Measurements from ENCODE around the gene NEUROD2. TPM values are rescaled to one million over a fixed set of nuclear protein-coding genes. Genes with fewer than 3 reads are reported as not detected.
"Not testable (repeated sequence)": the region's sequence is repeated elsewhere in the genome, so short reads cannot be mapped to it uniquely, and the experiment has no call there.

Gene NEUROD2
- total RNA-seq, 1 experiment from 2014 or later: not detected

DNA sequence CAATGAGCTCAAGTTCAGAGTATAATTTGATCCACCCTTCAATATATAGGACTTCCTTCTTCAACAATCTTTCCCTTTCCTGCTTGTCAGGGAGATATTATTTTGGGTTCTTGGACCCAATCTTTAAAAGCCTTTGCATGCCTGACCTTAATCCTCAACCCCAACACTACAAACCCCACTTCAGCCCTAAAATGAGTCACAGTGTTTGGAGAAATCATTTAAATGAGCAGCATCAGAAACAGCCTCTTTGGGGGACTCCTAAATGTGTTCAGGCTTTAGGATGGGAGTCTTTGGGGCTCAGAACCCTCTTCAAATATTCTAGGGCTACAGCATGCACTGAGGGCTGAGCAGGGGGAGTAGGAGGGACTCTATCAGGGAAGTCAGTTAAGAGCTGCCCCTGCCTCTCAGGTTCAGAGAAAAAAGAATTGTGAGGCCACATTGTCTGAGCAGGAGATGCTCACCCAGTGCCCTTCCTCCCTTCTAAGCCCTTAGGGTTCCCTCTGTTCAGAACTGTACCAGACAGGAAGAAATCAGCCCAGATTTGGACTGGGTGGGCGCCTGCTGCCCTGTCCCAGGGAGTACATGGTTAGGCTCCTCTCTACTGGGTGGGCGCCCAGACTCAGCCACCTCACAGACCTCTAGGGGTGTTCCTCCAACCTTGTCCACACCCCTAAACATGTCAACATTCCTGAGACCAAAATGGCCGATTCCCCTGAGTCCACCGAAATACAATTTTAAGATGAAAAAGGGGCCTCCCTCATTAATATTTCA is 5.0 kb downstream of the NEUROD2 start:
- no peak for DNase-seq (ENCODE audit: low read depth)

GRCh38 chr17:39601758-39602532 is 5.8 kb downstream of the NEUROD2 start:
- no peak for DNase-seq (ENCODE audit: low read depth)

GRCh38 chr17:39600997-39601597 is 6.6 kb downstream of the NEUROD2 start:
- DNase-seq (ENCODE audit: low read depth): no peak

DNA sequence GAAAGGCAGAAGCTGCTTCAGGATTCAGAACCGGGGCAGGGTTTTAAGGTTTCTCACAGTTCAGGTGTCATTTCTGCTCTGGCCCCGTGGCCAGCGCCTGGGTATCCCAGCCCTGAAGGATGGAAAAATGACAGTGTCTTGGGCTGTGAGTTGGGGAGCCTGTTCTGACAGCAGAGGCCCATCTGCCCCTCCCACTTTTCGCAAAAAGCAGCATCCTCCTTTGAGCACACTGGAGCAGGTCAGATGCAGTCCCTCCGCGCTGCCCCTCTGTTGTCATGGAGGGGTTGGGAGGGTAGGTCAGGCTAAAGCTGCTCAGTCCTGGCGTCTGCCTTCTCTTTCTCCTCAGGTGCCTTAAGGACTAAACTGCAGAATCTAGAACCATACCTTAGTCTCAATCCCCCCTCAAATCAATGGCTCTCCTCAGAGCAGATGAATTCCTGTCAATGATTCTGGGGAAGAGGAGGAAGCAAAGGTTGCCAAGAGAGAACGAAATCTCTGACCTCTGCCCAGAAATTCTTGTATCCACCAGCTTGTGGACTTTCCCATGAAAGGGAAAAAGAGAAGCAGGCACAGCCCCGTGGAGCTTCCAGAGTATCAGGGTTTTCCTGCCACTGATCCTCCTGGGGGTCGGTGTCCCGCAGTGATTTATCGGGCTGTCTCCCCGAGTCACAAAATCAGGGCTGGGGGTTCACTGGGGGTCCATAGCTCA is 7.3 kb downstream of the NEUROD2 start:
- no peak for DNase-seq (ENCODE audit: low read depth)

GRCh38 chr17:39599665-39600231 is 8.0 kb downstream of the NEUROD2 start:
- no peak for DNase-seq (ENCODE audit: low read depth)

DNA sequence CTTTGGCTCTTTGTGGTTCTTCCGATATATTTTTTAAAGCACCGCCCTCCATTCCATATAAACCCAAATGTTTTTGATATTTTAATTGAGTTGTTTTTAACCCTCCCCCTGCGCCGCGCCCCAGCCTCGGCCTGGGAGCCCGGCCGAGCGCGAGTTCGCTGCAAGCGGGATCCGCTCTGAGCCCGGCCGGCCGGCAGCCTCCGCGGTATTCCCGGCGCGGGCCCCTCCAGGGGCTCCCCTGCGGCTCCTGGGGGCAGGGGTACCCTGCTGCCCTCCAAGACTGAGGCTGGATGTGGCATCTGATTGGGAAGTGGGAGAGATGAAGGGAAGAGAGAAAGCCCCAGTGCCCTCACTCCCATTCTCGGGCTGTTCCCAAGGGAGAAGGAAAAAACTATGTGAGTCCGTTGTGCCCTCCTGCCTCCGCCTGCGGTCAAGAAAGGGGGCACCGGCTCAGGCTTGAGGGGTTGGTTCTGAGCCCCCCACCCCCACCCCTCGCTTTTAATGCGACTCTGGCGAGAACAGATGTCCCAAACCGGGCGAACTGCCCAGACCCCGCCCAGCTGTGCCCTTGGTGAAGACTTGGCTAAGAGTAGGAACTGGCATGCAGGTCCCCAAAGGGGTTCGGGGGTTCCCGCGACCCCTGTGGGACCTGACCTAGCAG is 8.6 kb downstream of the NEUROD2 start:
- DNase-seq (ENCODE audit: low read depth): no peak

DNA sequence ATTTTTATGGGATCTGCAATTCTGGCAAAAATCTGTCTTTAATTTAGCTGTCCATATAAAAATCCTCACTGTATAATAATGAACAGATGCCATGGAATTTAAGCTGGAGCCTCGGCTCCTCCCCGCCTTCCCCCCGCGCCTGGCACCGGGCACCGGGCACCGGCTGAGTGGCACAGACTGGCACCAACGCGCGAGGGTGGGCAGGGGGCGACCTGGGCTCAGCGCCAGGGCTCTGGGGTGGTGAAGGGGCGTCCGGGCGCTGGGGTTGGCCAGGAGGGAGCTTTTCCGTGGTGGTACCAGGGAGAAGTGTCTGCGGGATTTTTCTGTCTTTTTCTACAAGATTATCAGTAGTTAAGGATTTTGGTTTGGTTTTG is 9.1 kb downstream of the NEUROD2 start:
- DNase-seq (ENCODE audit: low read depth): no peak

- no peak for DNase-seq (ENCODE audit: low read depth)
Observed at GRCh38 chr17:39598047-39598481, 9.7 kb downstream of the NEUROD2 start.

- DNase-seq (ENCODE audit: low read depth): no peak
Observed at GRCh38 chr17:39597372-39598046, 10.2 kb downstream of the NEUROD2 start.

GRCh38 chr17:39596543-39597267 is 11.0 kb downstream of the NEUROD2 start:
- DNase-seq (ENCODE audit: low read depth): no peak

- DNase-seq (ENCODE audit: low read depth): no peak
Observed at GRCh38 chr17:39595928-39596510, 11.7 kb downstream of the NEUROD2 start.

- DNase-seq (ENCODE audit: low read depth): no peak
Observed at GRCh38 chr17:39595294-39595693, 12.4 kb downstream of the NEUROD2 start.

GRCh38 chr17:39593371-39593770 is 14.3 kb downstream of the NEUROD2 start:
- DNase-seq (ENCODE audit: low read depth): no peak

DNA sequence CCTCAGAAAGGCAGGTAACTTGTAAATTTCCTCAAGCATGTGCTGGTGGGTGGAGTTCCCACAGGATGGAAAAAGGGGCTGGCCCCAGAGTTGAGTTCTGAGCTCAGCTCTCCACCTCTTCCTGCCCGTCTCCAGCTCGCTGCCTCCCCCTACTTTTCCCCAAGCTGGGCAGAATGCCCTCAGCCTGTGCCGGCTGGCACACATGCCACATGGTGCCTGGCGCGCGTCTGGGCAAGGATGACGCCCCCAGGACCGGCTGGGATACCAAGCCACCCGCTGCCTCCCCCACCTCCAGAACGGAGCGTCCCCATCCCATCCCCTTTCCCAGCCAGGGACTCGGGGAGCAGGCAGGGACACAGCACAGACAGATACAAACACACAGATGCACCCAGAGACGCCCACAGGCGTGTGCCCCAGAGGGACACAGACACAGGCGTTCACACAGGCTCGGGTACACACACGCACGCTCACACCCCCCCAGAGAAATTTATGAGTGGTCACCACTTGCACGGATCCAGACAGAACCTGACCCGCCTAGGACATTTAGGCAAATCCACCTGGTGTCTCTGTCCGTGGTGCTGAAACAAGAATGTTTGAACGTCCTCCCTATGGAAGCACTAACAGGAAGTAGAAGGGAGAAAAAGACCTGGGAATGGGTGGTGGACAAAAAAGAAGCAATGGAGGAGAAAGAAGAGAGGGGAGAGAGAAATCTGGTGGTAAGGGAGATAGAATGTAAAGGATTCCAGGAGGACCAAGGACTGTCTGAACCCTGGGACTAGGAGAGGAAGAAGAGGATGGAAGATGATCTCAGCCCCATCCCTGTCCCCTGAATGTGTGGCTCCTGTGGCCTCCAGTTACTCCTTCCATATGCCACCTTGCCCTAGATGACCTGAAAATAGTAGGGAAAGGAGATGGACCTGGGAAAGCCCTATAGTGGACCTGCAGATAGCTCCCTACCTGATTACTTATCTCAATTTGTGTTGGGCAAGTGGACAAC is 15.5 kb downstream of the NEUROD2 start:
- peak; percentile 13 for DNase-seq (ENCODE audit: low read depth)

GRCh38 chr17:39590180-39590579 is 17.5 kb downstream of the NEUROD2 start:
- DNase-seq (ENCODE audit: low read depth): not testable (repeated sequence)

DNA sequence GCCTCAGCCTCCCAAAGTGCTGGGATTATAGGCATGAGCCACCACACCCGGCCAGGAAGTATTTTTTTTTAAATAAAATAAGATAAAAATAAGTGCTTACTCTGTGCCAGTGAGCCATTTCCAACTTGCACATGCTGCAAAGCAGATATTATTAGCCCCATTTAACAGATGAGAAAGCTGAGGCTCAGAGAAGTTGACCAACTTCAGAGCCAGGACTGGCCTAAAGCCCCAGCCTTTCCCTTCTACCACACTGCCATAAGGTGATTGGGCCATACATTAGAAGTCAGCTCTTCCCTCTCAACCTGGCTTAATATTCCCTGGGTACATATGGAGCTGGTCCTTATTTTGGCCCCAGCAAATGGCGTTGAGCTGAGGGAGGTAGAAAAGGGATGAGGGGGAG is 25.1 kb downstream of the NEUROD2 start:
- no peak for DNase-seq (ENCODE audit: low read depth)

DNA sequence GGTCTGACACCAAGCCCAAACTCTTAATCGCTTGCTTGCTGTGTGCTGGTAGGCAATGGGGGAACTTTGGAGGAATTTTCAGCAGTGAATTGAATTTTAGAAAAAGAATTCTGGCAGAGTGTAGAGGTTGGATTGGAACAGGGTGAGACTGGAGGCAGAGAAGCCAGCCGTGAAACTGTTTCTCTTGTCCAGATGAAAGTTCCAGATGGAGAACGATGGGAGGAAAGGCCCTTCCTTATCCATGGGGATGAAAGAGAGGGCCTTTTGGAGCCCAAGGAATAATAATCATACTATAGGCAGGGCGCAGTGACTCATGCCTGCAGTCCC is 26.0 kb downstream of the NEUROD2 start:
- no peak for DNase-seq (ENCODE audit: low read depth)

All from HT1080 (cell line).